ENCODE data around the gene SPEG.

- TF ChIP-seq CTCF (IDR thresholded peaks at IDR 0.05 in 8 of 11, conservative IDR thresholded peaks at IDR 0.05 in 3 of 11), result no peak
- no peak for TF ChIP-seq POLR2A (IDR thresholded peaks at IDR 0.05)
These were observed 49.1 kb downstream of the SPEG start for GRCh38 chr2:219483451-219484342.
